MG63 (cell line): Measurements from ENCODE around the gene DCPS. TPM values are rescaled to one million over a fixed set of nuclear protein-coding genes. Genes with fewer than 3 reads are reported as not detected.
"Not testable (repeated sequence)": the region's sequence is repeated elsewhere in the genome, so short reads cannot be mapped to it uniquely, and the experiment has no call there.

Experiments
- DNase-seq: peaks from one replicate; pipeline ENCODE4 v3.0.0-alpha.2; 2020
- H3K27me3 ChIP-seq: fragments of 250-450 bp; sonication (Bioruptor Pico); 2 replicates; pipeline ENCODE4 v1.5.1; 2020; ENCODE audit warnings: mild to moderate bottlenecking, moderate library complexity
- H3K36me3 ChIP-seq: fragments of 250-450 bp; sonication (Bioruptor Pico); 2 replicates; pipeline ENCODE4 v1.5.1; 2020; ENCODE audit warnings: mild to moderate bottlenecking, moderate library complexity
- H3K4me3 ChIP-seq: fragments of 250-450 bp; sonication (Bioruptor Pico); 2 replicates; pipeline ENCODE4 v1.5.1; 2020; ENCODE audit warnings: mild to moderate bottlenecking, moderate library complexity
- H3K9me3 ChIP-seq: fragments of 250-450 bp; sonication (Bioruptor Pico); 2 replicates; pipeline ENCODE4 v1.5.1; 2020; ENCODE audit warnings: mild to moderate bottlenecking, moderate library complexity
- total RNA-seq: library from RNA; depleted of rRNA; stranded (reverse); fragments of >200 nt; shearing (Covaris generic); gene quantifications from 2 replicates; pipeline ENCODE4 v1.2.3, GENCODE V29; 2014; ENCODE audit warnings: low replicate concordance

Gene DCPS
- total RNA-seq, 1 experiment from 2014 or later = 27.9 TPM

DNA sequence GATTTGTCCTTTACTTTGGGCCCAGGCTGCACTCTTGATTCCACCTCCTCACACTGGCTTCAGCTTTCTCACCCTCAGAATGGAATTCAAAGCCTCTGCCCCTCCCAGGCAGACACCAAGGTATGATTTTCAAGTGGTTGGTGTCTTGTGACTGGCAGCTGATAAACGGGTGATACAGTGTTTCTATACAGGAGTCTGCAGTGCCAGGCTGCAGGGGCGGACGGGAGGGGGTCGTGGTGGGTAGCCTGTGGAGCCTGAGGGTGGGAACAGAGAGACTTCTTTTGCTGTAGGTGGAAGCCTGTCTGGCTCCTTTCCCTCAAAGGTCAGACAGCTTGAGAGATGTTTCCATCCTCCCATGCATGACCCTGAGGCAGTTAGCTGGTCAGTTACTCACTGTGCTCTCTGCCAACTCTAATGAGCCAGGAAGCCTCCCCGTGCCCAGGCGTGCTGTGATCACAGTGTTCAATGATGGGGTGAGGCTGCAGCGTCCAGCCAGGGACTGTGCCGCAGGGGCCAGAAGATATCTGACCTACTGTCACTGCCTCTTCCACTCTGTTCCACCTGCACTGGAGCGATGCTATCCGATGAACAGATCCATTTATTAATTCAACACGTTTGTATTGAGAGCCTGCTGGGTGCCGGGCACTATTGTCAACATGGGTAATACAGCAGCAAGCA, 69.7 kb downstream of the DCPS start:
- H3K27me3 ChIP-seq, H3K36me3 ChIP-seq, H3K4me3 ChIP-seq, H3K9me3 ChIP-seq: not testable (repeated sequence)
- DNase-seq = peak; percentile 68

DNA sequence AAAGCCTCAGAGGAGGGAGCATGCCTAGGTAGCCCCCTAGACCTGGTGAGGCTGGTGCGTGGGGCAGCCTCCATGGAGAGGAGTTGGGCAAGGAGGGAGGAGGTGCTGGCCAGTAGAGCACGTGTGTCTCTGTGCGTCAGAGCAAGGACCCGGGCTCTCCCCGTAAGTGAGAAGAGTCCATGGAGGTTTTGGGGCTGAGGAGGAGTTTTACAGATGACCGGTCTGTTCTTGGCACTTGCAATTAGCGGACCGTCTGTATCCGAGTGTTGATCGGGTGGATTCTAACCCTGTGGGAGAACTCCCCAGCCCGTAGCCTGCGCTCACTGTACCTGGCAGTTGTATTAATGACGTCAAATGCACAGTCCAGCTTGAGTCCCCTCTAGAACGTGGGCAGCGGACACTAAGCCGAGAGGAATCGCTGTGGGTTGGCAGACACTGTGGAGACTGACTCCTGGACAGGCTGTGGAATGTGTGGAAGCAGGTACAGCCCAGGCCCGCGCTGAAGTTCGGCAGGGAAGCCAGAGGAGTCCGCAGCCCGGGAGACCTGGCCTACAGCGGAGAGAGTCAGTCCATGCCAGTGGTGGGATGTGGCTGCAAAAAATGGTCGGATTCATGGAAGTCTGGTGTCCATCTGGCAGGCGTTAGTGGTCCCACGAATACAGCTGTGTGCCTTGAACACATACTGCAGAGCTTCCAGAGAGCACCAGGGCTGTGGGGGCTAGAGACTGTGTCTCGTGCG, 70.9 kb downstream of the DCPS start:
- H3K36me3 ChIP-seq, H3K27me3 ChIP-seq, DNase-seq, H3K4me3 ChIP-seq, H3K9me3 ChIP-seq: not testable (repeated sequence)

DNA sequence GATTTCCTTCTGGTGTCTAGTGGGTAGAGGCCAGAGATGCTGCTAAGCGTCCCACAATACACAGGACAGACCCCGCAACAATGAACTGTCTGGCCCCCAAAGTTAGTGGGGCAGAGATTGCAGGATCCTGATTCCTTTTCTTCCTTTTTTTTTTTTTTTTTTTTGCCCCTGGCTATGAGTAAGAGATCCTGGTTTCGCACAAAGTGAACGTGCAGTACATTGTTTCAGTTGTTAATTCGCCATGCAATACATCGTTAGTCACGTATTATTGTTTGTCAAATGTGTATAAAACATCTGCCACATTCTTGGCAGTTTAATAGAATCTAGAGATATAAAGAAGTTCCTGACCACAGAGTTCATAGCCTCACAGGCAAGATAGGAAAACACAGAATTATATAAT, 71.9 kb downstream of the DCPS start:
- DNase-seq = no peak
- H3K27me3 ChIP-seq = no peaks in the 10 kb centered on the region
- no peak overlapping the region for H3K4me3 ChIP-seq
- no peaks in the 10 kb centered on the region for H3K36me3 ChIP-seq
- no peaks in the 10 kb centered on the region for H3K9me3 ChIP-seq

GRCh38 chr11:126378763-126379162, 74.9 kb downstream of the DCPS start:
- DNase-seq = no peak
- H3K9me3 ChIP-seq = no peaks in the 10 kb centered on the region
- peaks cover 3% of the 10 kb centered on the region; the same call in 1 of the 2 replicates for H3K36me3 ChIP-seq
- no peaks in the 10 kb centered on the region for H3K27me3 ChIP-seq
- no peak overlapping the region for H3K4me3 ChIP-seq

- no peaks in the 10 kb centered on the region for H3K9me3 ChIP-seq
- peaks cover 3% of the 10 kb centered on the region; the same call in 1 of the 2 replicates for H3K36me3 ChIP-seq
- DNase-seq = no peak
- H3K27me3 ChIP-seq = no peaks in the 10 kb centered on the region
- H3K4me3 ChIP-seq = no peak overlapping the region
These were observed 77.0 kb downstream of the DCPS start for GRCh38 chr11:126380909-126381308.

DNA sequence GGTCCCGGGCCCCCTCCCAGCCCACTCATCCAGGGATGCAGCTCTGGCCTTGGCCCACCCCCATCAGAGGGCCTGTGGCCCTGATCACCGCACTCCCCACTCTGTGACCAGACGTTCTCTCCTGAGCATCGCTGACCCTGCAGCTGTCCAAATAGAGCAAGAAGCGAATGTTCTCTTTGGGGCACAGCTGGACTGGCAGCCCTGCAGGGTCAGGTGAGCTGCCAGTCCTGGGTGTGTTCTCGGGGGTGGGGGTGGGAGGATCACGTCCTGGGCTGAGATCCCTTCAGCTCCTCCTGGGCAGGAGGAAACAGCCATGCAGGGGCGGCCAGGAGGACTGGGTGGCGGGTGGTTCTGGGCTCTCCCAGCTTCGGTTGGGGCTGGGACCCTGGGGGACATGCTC, 78.1 kb downstream of the DCPS start:
- DNase-seq, H3K9me3 ChIP-seq, H3K36me3 ChIP-seq, H3K27me3 ChIP-seq, H3K4me3 ChIP-seq: not testable (repeated sequence)

DNA sequence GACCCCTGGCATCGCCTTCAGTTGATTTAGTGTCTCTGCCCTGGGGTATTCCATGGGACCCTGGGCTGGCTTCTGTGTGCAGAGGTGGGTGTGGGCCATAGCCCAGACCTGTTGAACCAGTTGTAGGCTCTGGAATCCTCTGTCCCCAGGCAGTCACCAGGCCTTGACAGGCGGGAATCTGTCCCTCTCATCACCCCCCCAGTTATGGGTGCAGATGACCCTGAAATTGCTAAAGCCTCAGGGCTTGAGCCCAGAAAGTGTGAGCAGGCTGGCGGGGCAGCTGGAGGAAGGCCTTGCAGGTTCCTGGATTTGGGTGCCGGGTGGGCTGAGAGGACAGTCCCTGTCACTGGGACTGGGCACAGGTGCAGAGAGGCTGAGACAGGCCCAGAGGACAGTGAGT, 78.8 kb downstream of the DCPS start:
- not testable (repeated sequence) for H3K9me3 ChIP-seq, DNase-seq, H3K4me3 ChIP-seq, H3K27me3 ChIP-seq, H3K36me3 ChIP-seq

DNA sequence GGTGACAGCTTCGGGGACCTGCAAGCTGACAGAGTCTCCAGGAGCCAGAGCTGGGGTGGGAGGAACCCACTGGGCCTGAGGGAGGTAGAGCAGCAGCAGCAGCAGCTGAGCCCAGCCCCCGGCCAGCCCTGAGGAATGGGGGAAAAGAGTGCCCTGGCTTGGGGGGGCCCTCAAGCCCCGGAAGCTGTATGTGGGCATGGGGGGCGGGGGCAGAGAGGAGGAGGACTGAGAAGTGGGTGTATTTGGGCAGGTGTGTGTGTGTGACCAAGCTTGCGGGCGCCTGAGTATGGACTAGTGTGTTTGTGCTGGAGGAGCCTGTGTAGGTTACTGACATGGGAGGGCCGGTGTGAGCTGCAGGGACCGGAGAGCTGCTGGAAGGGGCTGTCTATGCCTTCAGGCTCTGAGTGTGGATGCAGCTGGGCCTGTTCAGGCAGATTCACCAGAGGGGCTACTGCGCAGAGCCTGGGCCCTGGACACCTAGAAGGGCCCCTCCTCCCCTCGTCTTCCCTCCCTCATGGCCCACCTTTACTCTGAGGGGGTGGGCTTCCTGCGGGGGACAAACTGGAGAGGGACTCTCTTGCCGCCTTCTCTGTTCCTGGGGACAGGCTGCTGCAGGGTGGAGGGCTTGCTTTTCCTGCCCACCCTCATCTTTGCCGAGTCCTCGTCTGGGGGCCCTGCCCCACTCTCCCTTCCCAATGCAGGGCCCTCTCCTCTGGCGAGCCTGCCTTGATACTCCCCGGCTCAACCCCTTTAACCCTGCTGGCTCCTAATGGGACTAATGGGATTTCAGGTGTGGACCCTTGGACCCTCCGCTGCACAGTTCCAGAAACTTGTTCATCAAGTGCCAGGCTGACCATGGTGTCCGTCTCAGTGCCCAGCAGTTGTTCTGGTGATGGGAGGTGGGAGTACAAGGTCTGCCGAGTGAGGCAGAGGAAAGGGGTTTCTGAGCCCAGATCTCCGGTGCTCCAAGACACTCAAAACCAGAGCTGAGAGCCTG, 79.8 kb downstream of the DCPS start:
- H3K9me3 ChIP-seq = no peaks in the 10 kb centered on the region
- DNase-seq = no peak
- no peaks in the 10 kb centered on the region for H3K27me3 ChIP-seq
- H3K4me3 ChIP-seq = no peak overlapping the region
- peaks cover 3% of the 10 kb centered on the region; the same call in 1 of the 2 replicates for H3K36me3 ChIP-seq

DNA sequence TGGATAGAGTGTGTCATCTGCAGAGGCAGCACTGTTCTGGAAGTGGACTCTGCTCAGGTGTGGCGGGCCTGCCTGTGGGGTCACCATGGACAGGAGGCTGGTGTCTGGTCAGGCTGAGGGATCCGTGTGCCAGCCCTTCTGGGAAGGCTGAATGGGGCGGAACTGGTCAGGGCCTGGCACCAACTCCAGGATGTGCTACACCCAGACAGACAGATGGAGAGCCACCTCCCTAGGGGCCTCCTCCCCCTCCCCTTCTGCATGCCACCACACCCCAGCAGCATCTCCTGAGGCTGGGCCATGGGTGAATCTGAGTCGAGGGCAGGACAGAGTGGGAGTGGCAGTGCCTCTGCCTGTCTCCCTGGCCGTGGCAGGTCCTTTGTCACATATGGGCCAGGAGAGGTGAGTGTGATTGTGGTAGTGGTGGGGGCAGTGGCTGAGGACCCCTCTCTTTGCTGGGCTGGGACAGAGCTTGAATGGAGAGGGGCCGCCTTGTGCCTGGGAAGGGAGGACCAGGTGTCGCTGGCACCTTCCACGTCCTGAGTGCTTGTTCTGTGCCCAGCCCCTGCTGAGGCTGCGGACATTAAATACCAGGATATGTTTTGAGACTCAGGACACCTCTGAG, 80.7 kb downstream of the DCPS start:
- Histone ChIP-seq H3K36me3 (peaks cover 3% of the 10 kb centered on the region; the same call in 1 of the 2 replicates), H3K4me3 (no peak overlapping the region), H3K27me3 (no peaks in the 10 kb centered on the region), H3K9me3 (no peaks in the 10 kb centered on the region)
- no peak for DNase-seq

DNA sequence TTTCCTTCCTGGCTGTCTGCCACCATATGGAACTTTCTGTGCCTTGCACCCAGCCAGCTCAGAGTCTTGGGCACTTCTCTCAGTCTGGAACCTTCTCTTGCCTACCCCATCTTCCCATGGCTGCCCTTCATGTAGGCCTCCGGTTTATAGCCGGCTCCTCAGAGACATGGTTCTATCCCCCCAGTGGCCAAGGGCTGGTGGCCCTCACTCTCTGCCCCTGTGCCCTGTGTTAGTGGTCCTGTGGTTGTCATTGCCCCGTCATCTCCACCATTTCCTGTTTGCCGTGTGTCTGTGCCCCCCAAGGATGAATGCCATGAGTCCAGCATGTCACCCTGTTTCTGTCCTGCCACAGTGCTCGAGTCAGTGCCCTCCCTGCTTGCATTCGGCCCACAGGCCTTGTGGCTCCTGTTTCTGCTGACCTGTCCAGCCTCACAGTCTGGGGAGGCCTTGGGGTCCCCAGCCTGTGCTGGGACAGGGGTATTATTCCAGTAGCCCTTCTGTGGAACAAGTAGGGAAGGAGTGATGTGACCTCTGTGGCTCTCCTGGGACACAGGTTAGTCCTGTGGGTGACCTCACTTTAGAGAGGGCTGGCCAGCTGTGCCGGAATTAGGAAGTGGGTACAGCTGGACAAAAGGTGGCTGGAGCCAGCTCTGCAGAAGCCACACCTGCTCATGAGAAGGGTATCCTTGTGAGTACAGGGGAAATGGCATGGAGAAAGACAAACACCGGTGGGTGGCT, 82.3 kb downstream of the DCPS start:
- no peak overlapping the region for H3K4me3 ChIP-seq
- H3K9me3 ChIP-seq = no peaks in the 10 kb centered on the region
- no peak for DNase-seq
- H3K36me3 ChIP-seq = no peaks in the 10 kb centered on the region; the same call in 1 of the 2 replicates
- H3K27me3 ChIP-seq = no peaks in the 10 kb centered on the region

GRCh38 chr11:126386729-126387071, 82.8 kb downstream of the DCPS start:
- DNase-seq = not testable (repeated sequence)

GRCh38 chr11:126387857-126388256, 84.0 kb downstream of the DCPS start:
- H3K9me3 ChIP-seq = no peaks in the 10 kb centered on the region
- H3K4me3 ChIP-seq = no peak overlapping the region
- no peak for DNase-seq
- no peaks in the 10 kb centered on the region; the same call in 1 of the 2 replicates for H3K36me3 ChIP-seq
- no peaks in the 10 kb centered on the region for H3K27me3 ChIP-seq

More at GRCh38 chr11:126386729-126387071, 82.8 kb downstream of the DCPS start:
- H3K36me3 ChIP-seq, H3K4me3 ChIP-seq, H3K27me3 ChIP-seq, H3K9me3 ChIP-seq: not testable (repeated sequence)

DNA sequence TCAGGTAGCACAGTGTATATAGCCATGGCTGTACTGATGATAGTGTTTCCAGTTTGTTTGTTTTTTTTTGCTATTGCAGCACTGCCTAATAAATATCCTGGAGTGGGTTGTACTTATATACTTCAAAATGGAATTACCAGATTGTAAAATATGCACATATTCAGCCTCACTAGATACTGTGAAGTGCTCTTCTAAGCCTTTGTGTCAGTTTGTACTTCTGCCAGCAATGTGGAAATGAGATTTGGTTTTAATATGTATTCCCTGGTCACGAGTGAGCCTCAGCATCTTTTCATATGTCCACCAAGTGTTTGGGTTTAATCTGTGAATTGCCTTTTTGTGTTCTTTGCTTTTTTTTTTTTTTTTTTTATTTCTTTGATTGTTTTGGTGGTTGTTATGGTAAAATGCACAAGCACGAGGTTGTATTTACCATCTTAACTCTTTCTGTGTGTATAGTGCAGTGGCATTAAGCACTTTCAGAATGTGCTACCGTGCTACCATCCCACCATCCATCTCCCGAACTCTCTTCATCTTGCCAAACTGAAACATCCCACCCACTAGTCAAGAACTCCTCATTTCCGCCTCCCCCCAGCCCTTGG, 86.5 kb downstream of the DCPS start:
- H3K36me3 ChIP-seq = peaks cover 1% of the 10 kb centered on the region
- no peak for DNase-seq
- no peaks in the 10 kb centered on the region for H3K27me3 ChIP-seq
- no peaks in the 10 kb centered on the region for H3K9me3 ChIP-seq
- H3K4me3 ChIP-seq = no peak overlapping the region

- Histone ChIP-seq H3K36me3 (peaks cover 2% of the 10 kb centered on the region), H3K27me3 (no peaks in the 10 kb centered on the region), H3K4me3 (no peak overlapping the region), H3K9me3 (no peaks in the 10 kb centered on the region)
- DNase-seq = no peak
These were observed 87.6 kb downstream of the DCPS start for GRCh38 chr11:126391286-126391954.

GRCh38 chr11:126391970-126392632, 88.2 kb downstream of the DCPS start:
- H3K9me3 ChIP-seq = no peaks in the 10 kb centered on the region
- H3K27me3 ChIP-seq = no peaks in the 10 kb centered on the region
- peak; percentile 76 for DNase-seq
- peaks cover 2% of the 10 kb centered on the region for H3K36me3 ChIP-seq
- no peak overlapping the region for H3K4me3 ChIP-seq
